ENCODE results near the gene ZGLP1.

GRCh38 chr19:10289836-10290356, 19.7 kb downstream of the ZGLP1 start, which contains the start of gene ICAM5:
- TF ChIP-seq, protein P1, sequence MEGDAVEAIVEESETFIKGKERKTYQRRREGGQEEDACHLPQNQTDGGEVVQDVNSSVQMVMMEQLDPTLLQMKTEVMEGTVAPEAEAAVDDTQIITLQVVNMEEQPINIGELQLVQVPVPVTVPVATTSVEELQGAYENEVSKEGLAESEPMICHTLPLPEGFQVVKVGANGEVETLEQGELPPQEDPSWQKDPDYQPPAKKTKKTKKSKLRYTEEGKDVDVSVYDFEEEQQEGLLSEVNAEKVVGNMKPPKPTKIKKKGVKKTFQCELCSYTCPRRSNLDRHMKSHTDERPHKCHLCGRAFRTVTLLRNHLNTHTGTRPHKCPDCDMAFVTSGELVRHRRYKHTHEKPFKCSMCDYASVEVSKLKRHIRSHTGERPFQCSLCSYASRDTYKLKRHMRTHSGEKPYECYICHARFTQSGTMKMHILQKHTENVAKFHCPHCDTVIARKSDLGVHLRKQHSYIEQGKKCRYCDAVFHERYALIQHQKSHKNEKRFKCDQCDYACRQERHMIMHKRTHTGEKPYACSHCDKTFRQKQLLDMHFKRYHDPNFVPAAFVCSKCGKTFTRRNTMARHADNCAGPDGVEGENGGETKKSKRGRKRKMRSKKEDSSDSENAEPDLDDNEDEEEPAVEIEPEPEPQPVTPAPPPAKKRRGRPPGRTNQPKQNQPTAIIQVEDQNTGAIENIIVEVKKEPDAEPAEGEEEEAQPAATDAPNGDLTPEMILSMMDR (IDR thresholded peaks at IDR 0.05): no peak
- TF ChIP-seq POLR2AphosphoS5 (IDR thresholded peaks at IDR 0.05; ENCODE audit: low read depth, low read length): no peak
- TF ChIP-seq TCF7L2 (IDR thresholded peaks at IDR 0.05; ENCODE audit: low read depth, low read length): no peak

All from Panc1 (cell line).